Right lobe of liver (tissue), 4 donors: Measurements from ENCODE around the gene C9.

ENCODE experiments used
- POLR2A ChIP-seq: fragments of 450-650 bp; IDR thresholded peaks from one replicate; pipeline ENCODE4 v1.6.1; 2017; ENCODE audit warnings: antibody characterized with exemption, mild to moderate bottlenecking
- TF ChIP-seq, protein P1 (sequence below), 4 donors: fragments of 200-600 bp in 3 of 4; fragments of 450-650 bp in 1 of 4; IDR thresholded peaks; one replicate each; pipeline versions ENCODE4 v1.5.1 to v1.8.0; 2016 to 2022; ENCODE audit warnings: antibody characterized with exemption in 4 of 4, mild to moderate bottlenecking in 2 of 4
- donor health status: DM: no; HTN: no; CAD: no.
- donor health status: DM: no; HTN: no; CAD: no.
- donor health status: DM: no; HTN: yes; CAD: no.

DNA sequence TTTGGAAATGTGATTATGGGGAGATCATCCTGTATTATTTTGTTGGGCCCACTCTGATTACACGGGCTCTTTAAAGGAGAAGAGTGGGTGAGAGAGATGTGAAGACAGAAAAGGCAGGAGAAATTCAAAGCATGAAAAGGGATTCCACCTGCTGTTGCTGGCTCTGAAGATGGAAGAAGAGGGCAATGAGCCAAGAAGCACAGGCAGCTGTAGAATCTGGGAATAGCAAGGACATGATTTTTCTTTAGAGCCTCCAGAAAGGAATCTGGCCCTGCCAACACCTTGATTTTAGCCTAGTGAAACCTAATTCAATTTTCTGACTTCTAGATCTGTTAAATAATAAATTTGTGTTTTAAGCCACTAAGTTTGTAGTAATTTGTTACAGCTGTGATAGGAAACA lies 11.3 kb downstream of the C9 start:
- TF ChIP-seq POLR2A: no peak
- TF ChIP-seq, protein P1, sequence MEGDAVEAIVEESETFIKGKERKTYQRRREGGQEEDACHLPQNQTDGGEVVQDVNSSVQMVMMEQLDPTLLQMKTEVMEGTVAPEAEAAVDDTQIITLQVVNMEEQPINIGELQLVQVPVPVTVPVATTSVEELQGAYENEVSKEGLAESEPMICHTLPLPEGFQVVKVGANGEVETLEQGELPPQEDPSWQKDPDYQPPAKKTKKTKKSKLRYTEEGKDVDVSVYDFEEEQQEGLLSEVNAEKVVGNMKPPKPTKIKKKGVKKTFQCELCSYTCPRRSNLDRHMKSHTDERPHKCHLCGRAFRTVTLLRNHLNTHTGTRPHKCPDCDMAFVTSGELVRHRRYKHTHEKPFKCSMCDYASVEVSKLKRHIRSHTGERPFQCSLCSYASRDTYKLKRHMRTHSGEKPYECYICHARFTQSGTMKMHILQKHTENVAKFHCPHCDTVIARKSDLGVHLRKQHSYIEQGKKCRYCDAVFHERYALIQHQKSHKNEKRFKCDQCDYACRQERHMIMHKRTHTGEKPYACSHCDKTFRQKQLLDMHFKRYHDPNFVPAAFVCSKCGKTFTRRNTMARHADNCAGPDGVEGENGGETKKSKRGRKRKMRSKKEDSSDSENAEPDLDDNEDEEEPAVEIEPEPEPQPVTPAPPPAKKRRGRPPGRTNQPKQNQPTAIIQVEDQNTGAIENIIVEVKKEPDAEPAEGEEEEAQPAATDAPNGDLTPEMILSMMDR (IDR thresholded peaks at IDR 0.05): no peak
